Dermis microvascular lymphatic vessel endothelial cell (primary cell): ENCODE results near the gene APOL1. TPM values are rescaled to one million over a fixed set of nuclear protein-coding genes. Genes with fewer than 3 reads are reported as not detected.
"Not testable (repeated sequence)": the region's sequence is repeated elsewhere in the genome, so short reads cannot be mapped to it uniquely, and the experiment has no call there.

Source experiments
- DNase-seq, 2 donors: peaks; one replicate each; pipeline versions ENCODE4 v3.0.0 to v3.0.0-alpha.2; 2010; ENCODE audit warnings: low read depth in 2 of 2
- total RNA-seq: library from RNA; depleted of rRNA; stranded (reverse); fragments of >200 nt; gene quantifications from 2 replicates; pipeline ENCODE4 v1.2.1, GENCODE V29; 2014

The APOL1 gene
- total RNA-seq, 1 donor from 2014 or later, result 4.9 TPM

- DNase-seq, result not testable (repeated sequence)
Observed at GRCh38 chr22:36263886-36264664, 11.1 kb downstream of the APOL1 start.

GRCh38 chr22:36267058-36267457 lies 14.1 kb downstream of the APOL1 start:
- DNase-seq, result no peak

DNA sequence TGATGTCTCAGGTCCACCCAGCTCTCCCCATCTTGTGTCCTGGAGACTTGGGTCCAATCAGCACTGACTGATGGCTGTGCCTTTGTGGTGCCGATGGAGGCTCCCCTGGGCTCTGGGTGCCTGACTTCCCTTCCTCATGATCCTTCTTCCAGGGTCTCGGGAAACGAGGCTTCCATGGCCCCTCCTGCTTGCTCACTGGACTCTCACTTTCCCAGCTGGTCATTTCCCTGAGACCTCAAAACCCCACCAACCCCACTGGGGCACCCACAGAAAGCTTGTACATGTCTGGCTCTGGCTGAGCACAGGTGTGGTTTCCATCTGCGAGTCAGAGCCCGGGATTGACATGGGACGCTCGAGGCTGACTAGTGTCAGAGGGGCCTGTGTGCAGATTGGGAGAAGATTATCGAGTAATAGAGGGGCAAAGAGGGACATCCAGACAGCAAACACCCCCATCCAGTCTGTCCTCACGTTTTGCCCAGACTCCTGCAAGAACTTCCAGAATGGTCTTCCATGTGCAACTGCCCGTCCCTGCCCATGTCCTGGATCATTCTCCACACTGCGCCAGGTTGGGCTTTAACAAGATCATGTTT lies 15.1 kb downstream of the APOL1 start:
- DNase-seq, result no peak

DNA sequence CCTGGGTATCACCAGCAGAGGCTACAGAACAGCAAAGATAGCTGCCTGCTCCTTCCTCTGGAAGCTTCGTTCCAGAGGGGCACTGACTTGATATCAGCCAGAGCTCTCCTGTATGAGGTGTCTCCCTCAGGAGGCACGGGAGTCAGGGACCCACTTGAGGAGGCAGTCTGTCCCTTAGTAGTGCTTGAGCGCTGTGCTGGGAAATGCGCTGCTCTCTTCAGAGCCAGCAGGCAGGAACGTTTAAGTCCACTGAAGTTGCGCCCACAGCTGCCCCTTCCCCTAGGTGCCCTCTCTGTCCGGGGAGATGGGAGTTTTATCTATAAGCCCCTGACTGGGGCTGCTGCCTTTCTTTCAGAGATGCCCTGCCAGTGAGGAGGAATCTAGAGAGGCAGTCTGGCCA lies 18.3 kb downstream of the APOL1 start:
- not testable (repeated sequence) for DNase-seq

DNA sequence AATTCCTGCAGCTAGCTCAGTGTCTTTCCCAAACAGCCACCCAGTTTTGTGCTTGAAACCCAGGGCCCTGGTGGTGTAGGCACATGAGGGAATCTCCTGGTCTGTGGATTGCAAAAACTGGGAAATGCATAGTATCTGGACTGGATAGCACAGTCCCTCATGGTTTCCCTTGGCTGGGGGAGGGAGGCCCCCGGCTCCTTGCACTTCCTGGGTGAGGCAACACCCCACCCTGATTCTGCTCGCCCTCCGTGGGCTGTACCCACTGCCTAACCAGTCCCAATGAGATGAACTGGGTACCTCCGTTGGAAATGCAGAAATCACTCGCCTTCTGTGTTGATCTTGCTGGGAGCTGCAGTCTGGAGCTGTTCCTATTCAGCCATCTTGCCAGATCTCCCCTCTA lies 19.0 kb downstream of the APOL1 start:
- not testable (repeated sequence) for DNase-seq

GRCh38 chr22:36274531-36274930 lies 21.6 kb downstream of the APOL1 start:
- DNase-seq, result no peak

- DNase-seq, result peak; percentile 15 to 68
Observed at GRCh38 chr22:36277482-36278291, 24.8 kb downstream of the APOL1 start.

DNA sequence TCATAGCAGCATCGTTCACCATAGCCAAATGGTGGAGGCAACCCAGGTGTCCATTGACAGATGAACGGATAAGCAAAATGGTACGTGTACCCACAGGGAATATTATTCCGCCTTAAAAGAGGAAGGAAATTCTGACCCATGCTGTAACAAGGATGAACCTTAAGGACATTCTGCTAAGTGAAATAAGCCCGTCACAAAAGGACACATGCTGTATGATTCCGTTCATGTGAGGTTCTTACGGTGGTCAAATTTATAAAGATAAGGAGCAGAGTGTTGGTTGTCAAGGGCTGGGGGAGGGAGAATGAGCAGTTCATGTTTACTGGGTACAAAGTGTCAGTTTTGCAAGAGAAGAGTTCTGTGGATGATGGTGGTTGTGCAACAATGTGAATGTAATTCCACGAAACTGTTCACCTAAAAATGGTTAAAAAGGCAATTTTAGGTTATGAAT lies 26.3 kb downstream of the APOL1 start:
- DNase-seq, result no peak

- DNase-seq, result no peak
Observed at GRCh38 chr22:36280379-36280778, 27.4 kb downstream of the APOL1 start.

GRCh38 chr22:36281781-36282327 lies 28.9 kb downstream of the APOL1 start:
- no peak for DNase-seq

- no peak for DNase-seq
Observed at GRCh38 chr22:36282328-36282831, 29.4 kb downstream of the APOL1 start.

DNA sequence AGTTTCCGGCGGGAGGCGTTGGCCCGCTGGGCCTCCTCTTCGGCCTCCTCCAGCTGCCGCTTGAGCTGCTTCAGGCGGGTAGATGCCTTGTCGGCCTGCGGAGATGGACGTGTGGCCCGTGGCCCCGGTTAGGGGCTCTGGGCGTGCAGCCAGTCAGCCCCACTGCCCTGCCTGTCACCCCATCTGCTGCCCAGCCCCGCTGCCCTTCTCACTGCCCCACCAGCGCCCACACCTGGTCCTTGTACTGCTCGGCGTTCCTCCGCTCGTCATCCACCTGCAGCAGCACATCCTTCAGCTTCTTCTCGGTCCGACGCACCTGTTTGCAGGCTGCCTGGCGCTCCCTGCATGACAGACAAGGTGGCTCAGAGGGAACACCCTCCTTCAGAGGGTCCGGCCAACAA lies 31.2 kb downstream of the APOL1 start:
- DNase-seq, result no peak

DNA sequence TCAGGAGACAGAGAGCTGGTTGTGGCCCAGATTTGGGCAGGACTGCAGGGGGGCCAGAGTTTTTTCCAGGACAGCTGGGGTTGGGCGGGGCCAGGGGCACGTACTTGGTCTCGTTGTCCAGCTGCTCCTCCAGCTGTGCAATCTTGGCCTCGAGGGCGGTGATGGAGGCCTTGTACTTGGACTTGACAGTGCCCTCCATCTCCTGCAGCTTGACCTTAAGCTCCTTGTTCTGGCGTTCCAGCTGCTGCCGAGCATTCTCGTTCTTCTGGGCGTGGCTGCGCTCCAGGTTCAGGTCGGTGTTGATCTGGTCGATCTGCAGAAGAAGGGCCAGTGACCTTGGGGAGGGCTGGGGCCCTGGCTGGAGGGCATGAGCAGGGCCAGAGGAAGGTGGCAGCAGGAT lies 32.1 kb downstream of the APOL1 start:
- DNase-seq, result no peak

GRCh38 chr22:36285545-36285944 lies 32.6 kb downstream of the APOL1 start:
- no peak for DNase-seq

- peak; percentile 34 to 67 for DNase-seq
Observed at GRCh38 chr22:36286096-36286957, 33.4 kb downstream of the APOL1 start.

GRCh38 chr22:36287881-36288515 lies 35.1 kb downstream of the APOL1 start:
- DNase-seq, result no peak

DNA sequence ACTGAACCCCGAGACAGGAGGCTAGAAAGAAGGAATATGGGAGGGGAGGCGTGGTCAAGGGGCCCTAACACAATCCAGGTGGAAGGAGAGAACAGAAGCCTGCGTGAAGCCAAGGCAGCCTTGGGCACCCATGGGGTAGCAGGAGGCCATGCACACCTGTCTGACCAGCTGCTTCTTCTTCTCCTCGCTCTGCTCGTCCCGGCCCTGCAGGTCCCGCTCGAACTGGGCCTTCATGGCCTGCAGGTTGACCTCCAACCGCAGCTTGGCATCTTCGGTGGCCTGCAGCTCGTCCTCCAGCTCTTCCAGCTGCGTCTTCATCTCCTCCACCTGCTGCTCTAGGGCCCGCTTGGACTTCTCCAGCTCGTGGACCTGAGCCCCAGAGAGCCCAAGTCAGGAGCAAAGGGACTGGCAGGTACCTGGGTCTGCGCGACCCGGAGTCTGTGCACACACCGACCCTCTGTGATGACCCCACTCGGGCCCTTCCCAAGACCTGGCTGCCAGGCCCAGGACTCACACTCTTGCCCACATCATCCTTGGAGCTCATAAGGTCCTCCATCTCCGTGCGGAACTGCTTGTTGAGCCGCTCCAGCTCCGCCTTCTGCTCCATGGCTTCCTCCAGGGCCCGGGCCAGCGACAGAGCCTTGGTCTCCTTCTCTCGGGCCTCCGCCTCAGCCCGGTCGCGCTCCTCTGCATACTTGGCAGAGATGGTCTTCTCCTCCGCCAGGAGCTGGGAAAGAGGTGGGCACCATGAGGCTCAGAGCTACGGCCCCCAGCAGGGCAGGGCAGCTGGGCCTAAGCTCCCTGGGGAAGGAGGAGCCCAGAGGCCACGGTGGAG lies 35.9 kb downstream of the APOL1 start:
- no peak for DNase-seq

GRCh38 chr22:36289406-36289870 lies 36.5 kb downstream of the APOL1 start:
- DNase-seq, result no peak

- DNase-seq, result not testable (repeated sequence)
Observed at GRCh38 chr22:36289948-36290371, 37.0 kb downstream of the APOL1 start.
